Epithelial cell of proximal tubule (primary cell): ENCODE measurements around the gene OXCT2. TPM values are rescaled to one million over a fixed set of nuclear protein-coding genes. Genes with fewer than 3 reads are reported as not detected.

Experiments
- DNase-seq: peaks from one replicate; pipeline ENCODE4 v3.0.0-alpha.2; 2011; ENCODE audit warnings: low read depth
- H3K4me3 ChIP-seq: 2 replicates; pipeline ENCODE4 v1.5.1; 2011; ENCODE audit warnings: low read depth, mild to moderate bottlenecking, low read length
- total RNA-seq: library from RNA; depleted of rRNA; stranded (reverse); fragments of >200 nt; gene quantifications from 2 replicates; pipeline ENCODE4 v1.2.3, GENCODE V29; 2015
- TF ChIP-seq, protein P1 (sequence below): conservative IDR thresholded peaks from 2 replicates; pipeline ENCODE4 v1.5.1; 2012; ENCODE audit warnings: low read depth, mild to moderate bottlenecking, low read length

Gene OXCT2
- total RNA-seq, 1 donor from 2014 or later: 15.0 TPM

DNA sequence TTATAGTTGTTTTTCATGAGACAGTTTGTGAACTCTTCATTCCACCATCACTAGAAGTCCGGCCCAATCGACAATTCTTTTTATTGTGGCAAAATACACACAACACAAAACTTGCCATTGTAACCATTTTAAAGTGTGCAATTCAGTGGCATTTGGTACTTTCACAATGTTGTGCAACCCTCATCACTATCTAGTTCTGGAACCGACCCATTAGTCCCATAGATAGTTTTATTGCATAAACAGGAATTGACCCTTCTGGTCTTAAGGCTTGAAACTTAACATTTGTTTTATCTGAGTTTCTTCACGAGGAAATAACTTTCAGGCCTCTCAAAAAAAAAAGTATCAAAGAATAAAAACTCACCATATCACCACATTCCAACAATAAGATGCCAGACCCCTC lies 41.3 kb downstream of the OXCT2 start:
- no peak for DNase-seq
- TF ChIP-seq, protein P1, sequence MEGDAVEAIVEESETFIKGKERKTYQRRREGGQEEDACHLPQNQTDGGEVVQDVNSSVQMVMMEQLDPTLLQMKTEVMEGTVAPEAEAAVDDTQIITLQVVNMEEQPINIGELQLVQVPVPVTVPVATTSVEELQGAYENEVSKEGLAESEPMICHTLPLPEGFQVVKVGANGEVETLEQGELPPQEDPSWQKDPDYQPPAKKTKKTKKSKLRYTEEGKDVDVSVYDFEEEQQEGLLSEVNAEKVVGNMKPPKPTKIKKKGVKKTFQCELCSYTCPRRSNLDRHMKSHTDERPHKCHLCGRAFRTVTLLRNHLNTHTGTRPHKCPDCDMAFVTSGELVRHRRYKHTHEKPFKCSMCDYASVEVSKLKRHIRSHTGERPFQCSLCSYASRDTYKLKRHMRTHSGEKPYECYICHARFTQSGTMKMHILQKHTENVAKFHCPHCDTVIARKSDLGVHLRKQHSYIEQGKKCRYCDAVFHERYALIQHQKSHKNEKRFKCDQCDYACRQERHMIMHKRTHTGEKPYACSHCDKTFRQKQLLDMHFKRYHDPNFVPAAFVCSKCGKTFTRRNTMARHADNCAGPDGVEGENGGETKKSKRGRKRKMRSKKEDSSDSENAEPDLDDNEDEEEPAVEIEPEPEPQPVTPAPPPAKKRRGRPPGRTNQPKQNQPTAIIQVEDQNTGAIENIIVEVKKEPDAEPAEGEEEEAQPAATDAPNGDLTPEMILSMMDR: no peak
- H3K4me3 ChIP-seq: no peak overlapping the region

GRCh38 chr1:39729030-39729429 lies 42.1 kb downstream of the OXCT2 start:
- no peak for DNase-seq
- TF ChIP-seq, protein P1: peak; percentile 8
- no peak overlapping the region for H3K4me3 ChIP-seq

GRCh38 chr1:39727932-39728317 lies 43.2 kb downstream of the OXCT2 start:
- TF ChIP-seq, protein P1: no peak
- H3K4me3 ChIP-seq: no peak overlapping the region
- no peak for DNase-seq

- no peak for DNase-seq
- TF ChIP-seq, protein P1: no peak
Observed at GRCh38 chr1:39727221-39727931, 43.8 kb downstream of the OXCT2 start.

GRCh38 chr1:39726600-39726999 lies 44.5 kb downstream of the OXCT2 start:
- TF ChIP-seq, protein P1: no peak
- H3K4me3 ChIP-seq: no peak overlapping the region
- no peak for DNase-seq

More at GRCh38 chr1:39727221-39727931, 43.8 kb downstream of the OXCT2 start:
- H3K4me3 ChIP-seq: no peak overlapping the region

- no peak overlapping the region for H3K4me3 ChIP-seq
- no peak for DNase-seq
Observed at GRCh38 chr1:39722495-39722894, 48.7 kb downstream of the OXCT2 start.

More at GRCh38 chr1:39722495-39722894, 48.7 kb downstream of the OXCT2 start:
- TF ChIP-seq, protein P1: no peak
